ENCODE results near the gene TMEM140.
"Not testable (repeated sequence)": the region's sequence is repeated elsewhere in the genome, so short reads cannot be mapped to it uniquely, and the experiment has no call there.

The TMEM140 gene

GRCh38 chr7:135147899-135148721 lies at the start of gene TMEM140:
TMEM140 (plus strand) TSS chr7:135148072; CDS start chr7:135164442, 16,370 bp downstream.
- no peak for DNase-seq (ENCODE audit: low read depth, low spot score)

GRCh38 chr7:135098391-135098790 lies 49.5 kb upstream of the TMEM140 start:
- DNase-seq (ENCODE audit: low read depth, low spot score) = no peak

GRCh38 chr7:135100856-135101255 lies 47.0 kb upstream of the TMEM140 start:
- no peak for DNase-seq (ENCODE audit: low read depth, low spot score)

- no peak for DNase-seq (ENCODE audit: low read depth, low spot score)
Observed at GRCh38 chr7:135102372-135102771, 45.5 kb upstream of the TMEM140 start.

- no peak for DNase-seq (ENCODE audit: low read depth, low spot score)
Observed at GRCh38 chr7:135109562-135109961, 38.3 kb upstream of the TMEM140 start.

GRCh38 chr7:135109976-135110375 lies 37.9 kb upstream of the TMEM140 start:
- DNase-seq (ENCODE audit: low read depth, low spot score) = no peak

GRCh38 chr7:135111379-135111778 lies 36.5 kb upstream of the TMEM140 start:
- no peak for DNase-seq (ENCODE audit: low read depth, low spot score)

GRCh38 chr7:135114622-135115021 lies 33.2 kb upstream of the TMEM140 start:
- DNase-seq (ENCODE audit: low read depth, low spot score) = no peak

- DNase-seq (ENCODE audit: low read depth, low spot score) = no peak
Observed at GRCh38 chr7:135117096-135117495, 30.8 kb upstream of the TMEM140 start.

- DNase-seq (ENCODE audit: low read depth, low spot score) = no peak
Observed at GRCh38 chr7:135121868-135122267, 26.0 kb upstream of the TMEM140 start.

- not testable (repeated sequence) for DNase-seq (ENCODE audit: low read depth, low spot score)
Observed at GRCh38 chr7:135124631-135125030, 23.2 kb upstream of the TMEM140 start.

GRCh38 chr7:135128931-135129330 lies 18.9 kb upstream of the TMEM140 start:
- no peak for DNase-seq (ENCODE audit: low read depth, low spot score)

GRCh38 chr7:135129579-135129978 lies 18.3 kb upstream of the TMEM140 start:
- DNase-seq (ENCODE audit: low read depth, low spot score) = no peak

- no peak for DNase-seq (ENCODE audit: low read depth, low spot score)
Observed at GRCh38 chr7:135143885-135144668, 3.8 kb upstream of the TMEM140 start.

- DNase-seq (ENCODE audit: low read depth, low spot score) = no peak
Observed at GRCh38 chr7:135147341-135147898, 452 bp upstream of the TMEM140 start.

- no peak for DNase-seq (ENCODE audit: low read depth, low spot score)
Observed at GRCh38 chr7:135150072-135150782, 2.4 kb downstream of the TMEM140 start.

GRCh38 chr7:135151132-135151531 lies 3.3 kb downstream of the TMEM140 start:
- no peak for DNase-seq (ENCODE audit: low read depth, low spot score)

GRCh38 chr7:135151533-135151932 lies 3.7 kb downstream of the TMEM140 start:
- DNase-seq (ENCODE audit: low read depth, low spot score) = no peak

- no peak for DNase-seq (ENCODE audit: low read depth, low spot score)
Observed at GRCh38 chr7:135152442-135152841, 4.6 kb downstream of the TMEM140 start.

GRCh38 chr7:135154734-135155133 lies 6.9 kb downstream of the TMEM140 start:
- DNase-seq (ENCODE audit: low read depth, low spot score) = no peak

- DNase-seq (ENCODE audit: low read depth, low spot score) = no peak
Observed at GRCh38 chr7:135156290-135156689, 8.4 kb downstream of the TMEM140 start.

- DNase-seq (ENCODE audit: low read depth, low spot score) = no peak
Observed at GRCh38 chr7:135158141-135158655, 10.3 kb downstream of the TMEM140 start.
